Erythroblast (primary cell): ENCODE data around the gene CTBP2.

ENCODE experiments used
- GATA1 ChIP-seq: IDR thresholded peaks from 2 replicates; pipeline ENCODE4 v1.6.1; 2011; ENCODE audit warnings: low read depth, mild to moderate bottlenecking, control low read depth, low read length, moderate library complexity
- POLR2A ChIP-seq: IDR thresholded peaks from 2 replicates; pipeline ENCODE4 v1.6.1; 2011; ENCODE audit warnings: mild to moderate bottlenecking, low read length

- no peak for TF ChIP-seq POLR2A
- TF ChIP-seq GATA1 = no peak
Observed at GRCh38 chr10:125103924-125104323, 56.4 kb downstream of the CTBP2 start.
